Kidney (tissue), 14 donors: Measurements from ENCODE around the gene ANKRD27. TPM values are rescaled to one million over a fixed set of nuclear protein-coding genes. Genes with fewer than 3 reads are reported as not detected.
"Not testable (repeated sequence)": the region's sequence is repeated elsewhere in the genome, so short reads cannot be mapped to it uniquely, and the experiment has no call there.

Source experiments
- DNase-seq, 5 donors: peaks; one replicate each; pipeline ENCODE4 v3.0.0-alpha.2; 2013 to 2020
- FAIRE-seq: peaks from 2 replicates; lab custom pipeline; 2012; peaks lifted over from hg19 to GRCh38; lab: Jason Lieb, UNC
- H3K27ac ChIP-seq, 2 donors: one replicate each; pipeline ENCODE4 v1.7.0; 2013; ENCODE audit warnings: low read depth in 2 of 2, low read length in 2 of 2, inconsistent platforms in 1 of 2
- H3K27me3 ChIP-seq: one replicate; pipeline ENCODE4 v1.7.1; 2013; ENCODE audit warnings: low read length, inconsistent platforms; ENCODE audit not compliant: control insufficient read depth, insufficient read depth
- H3K36me3 ChIP-seq, 3 donors: one replicate each; pipeline versions ENCODE4 v1.7.0 to v1.7.1; 2013; ENCODE audit warnings: low read length in 3 of 3, control low read depth in 1 of 3, inconsistent platforms in 1 of 3; ENCODE audit not compliant: insufficient read depth in 3 of 3, control insufficient read depth in 2 of 3
- H3K4me1 ChIP-seq, 3 donors: one replicate each; pipeline versions ENCODE4 v1.7.0 to v1.7.1; 2013; ENCODE audit warnings: low read length in 3 of 3, inconsistent platforms in 1 of 3, low read depth in 1 of 3; ENCODE audit not compliant: control insufficient read depth in 2 of 3, insufficient read depth in 2 of 3
- H3K4me3 ChIP-seq, 3 donors: one replicate each; pipeline versions ENCODE4 v1.7.0 to v1.8.1; 2013; ENCODE audit warnings: low read length in 3 of 3, control low read depth in 1 of 3, inconsistent platforms in 1 of 3
- H3K9ac ChIP-seq, 3 donors: one replicate each; pipeline versions ENCODE4 v1.7.0 to v1.7.1; 2013; ENCODE audit warnings: low read length in 3 of 3, control low read depth in 1 of 3, inconsistent platforms in 1 of 3
- H3K9me3 ChIP-seq, 3 donors: one replicate each; pipeline versions ENCODE4 v1.7.0 to v1.7.1; 2013; ENCODE audit warnings: low read length in 3 of 3, control low read depth in 1 of 3, inconsistent platforms in 1 of 3; ENCODE audit not compliant: control insufficient read depth in 2 of 3, insufficient read depth in 1 of 3
- CTCF ChIP-seq: IDR thresholded peaks from 3 replicates; pipeline ENCODE4 v1.5.1; 2012; ENCODE audit warnings: mild to moderate bottlenecking, moderate library complexity, borderline replicate concordance; ENCODE audit not compliant: insufficient read depth; ENCODE audit errors: extremely low read depth
- intact Hi-C: fragments of 100-400 bp; cut with DNase I; formaldehyde crosslinking; loops from one replicate; pipeline ENCODE4 v1.11.1; 2022
- polyA plus RNA-seq: library from polyadenylated mRNA; stranded (reverse); fragments of 350-450 nt; fragmentation: Illumina TruSeq; extraction: RNeasy Lipid Tissue Mini Kit (QIAGEN cat#74804); gene quantifications from one replicate; pipeline ENCODE4 v1.2.3, GENCODE V29; 2014; ENCODE audit warnings: low read depth, low replicate concordance; ENCODE audit not compliant: insufficient read depth
- total RNA-seq: library from RNA; stranded (reverse); fragmentation: NEBNext Ultra II Directional; extraction: Animal tissue kit (Norgen Biotek cat#: 25700); gene quantifications from one replicate; pipeline ENCODE4 v1.2.1, GENCODE V29; 2021
- donor health status: control.
- donor health status: control.
- donor health status: control.
- donor health status: control.
- donor health status: control.
- donor health status: DM: yes; HTN: yes; CAD: no.
- donor health status: Normal renal cell carcinoma (clear cell type).

ANKRD27 gene
- total and polyA plus RNA-seq, 2 donors from 2014 or later: 9.3 to 29.8 TPM

- H3K27me3 ChIP-seq: no peaks in the 10 kb centered on the region
- FAIRE-seq (no peak), DNase-seq (peak in 4 of 5 donors; percentile 15 to 89 (median 50))
- H3K4me3 ChIP-seq: no peak overlapping the region
- H3K9me3 ChIP-seq: no peaks in the 10 kb centered on the region
- no peak overlapping the region for H3K9ac ChIP-seq
- intact Hi-C loops: no loop called here
- no peak for TF ChIP-seq CTCF
- H3K36me3 ChIP-seq: peaks cover 0 to 14% (median 9%) of the 10 kb centered on the region in 3 donors
- no peaks in the 10 kb centered on the region for H3K4me1 ChIP-seq
- H3K27ac ChIP-seq: peak overlapping the region in 1 of 2 donors; percentile 17
Measured at GRCh38 chr19:32652894-32653598, 21.9 kb downstream of the ANKRD27 start.

GRCh38 chr19:32652331-32652730, 22.6 kb downstream of the ANKRD27 start:
- peaks cover 0 to 20% (median 12%) of the 10 kb centered on the region in 3 donors for H3K36me3 ChIP-seq
- H3K4me3 ChIP-seq, FAIRE-seq, intact Hi-C loops, H3K4me1 ChIP-seq, H3K27ac ChIP-seq, H3K9ac ChIP-seq, H3K9me3 ChIP-seq, H3K27me3 ChIP-seq, DNase-seq: not testable (repeated sequence)

- TF ChIP-seq CTCF: no peak
- FAIRE-seq (no peak), DNase-seq (peak in 4 of 5 donors; percentile 54 to 67 (median 61))
- Histone ChIP-seq H3K27ac (no peak overlapping the region), H3K9me3 (no peaks in the 10 kb centered on the region), H3K36me3 (peaks cover 0 to 24% (median 17%) of the 10 kb centered on the region in 3 donors), H3K27me3 (no peaks in the 10 kb centered on the region), H3K4me3 (no peak overlapping the region), H3K9ac (no peak overlapping the region), H3K4me1 (no peaks in the 10 kb centered on the region)
- intact Hi-C loops: no loop called here
Measured at GRCh38 chr19:32651729-32652140, 23.2 kb downstream of the ANKRD27 start.

GRCh38 chr19:32650671-32651070, 24.3 kb downstream of the ANKRD27 start:
- intact Hi-C loops: no loop called here
- Histone ChIP-seq H3K4me3 (no peak overlapping the region), H3K27ac (no peak overlapping the region), H3K36me3 (peaks cover 0 to 19% (median 17%) of the 10 kb centered on the region in 3 donors), H3K27me3 (no peaks in the 10 kb centered on the region), H3K9me3 (no peaks in the 10 kb centered on the region), H3K9ac (no peak overlapping the region), H3K4me1 (no peaks in the 10 kb centered on the region)
- DNase-seq: no peak
- FAIRE-seq: no peak
- TF ChIP-seq CTCF: no peak
